CD4-positive, CD25-positive, alpha-beta regulatory T cell (primary cell): ENCODE measurements around the gene CDK6. TPM values are rescaled to one million over a fixed set of nuclear protein-coding genes. Genes with fewer than 3 reads are reported as not detected.

ENCODE experiments used
- ATAC-seq, 2 donors: fragments of 150-1000 bp; cut with Tn5 transposase; one replicate each; pipeline ENCODE4 v1.10.0; 2021; ENCODE audit warnings: low read depth in 2 of 2, moderate number of reproducible peaks in 2 of 2, moderate library complexity in 1 of 2
- DNase-seq, 3 donors: peaks; one replicate each; pipeline versions ENCODE4 v3.0.0 to v3.0.0-alpha.2; 2012 to 2022; ENCODE audit warnings: mixed read lengths in 1 of 3
- H3K27ac ChIP-seq: one replicate; pipeline ENCODE4 v1.7.0; 2013; ENCODE audit warnings: mild to moderate bottlenecking, low read length; ENCODE audit not compliant: insufficient read depth, poor library complexity, severe bottlenecking
- H3K27me3 ChIP-seq: one replicate; pipeline ENCODE4 v1.7.0; 2013; ENCODE audit warnings: low read length; ENCODE audit not compliant: control insufficient read depth, insufficient read depth
- H3K36me3 ChIP-seq: one replicate; pipeline ENCODE4 v1.7.0; 2013; ENCODE audit warnings: mild to moderate bottlenecking, low read length, moderate library complexity; ENCODE audit not compliant: control insufficient read depth, insufficient read depth
- H3K4me1 ChIP-seq: 2 replicates; pipeline ENCODE4 v1.7.0; 2013; ENCODE audit warnings: mild to moderate bottlenecking, low read length; ENCODE audit not compliant: insufficient read depth, control insufficient read depth, poor library complexity, severe bottlenecking
- H3K4me3 ChIP-seq: one replicate; pipeline ENCODE4 v1.7.0; 2013; ENCODE audit warnings: low read depth, mild to moderate bottlenecking, low read length, moderate library complexity
- H3K9me3 ChIP-seq, 2 experiments: 1 replicate in 1 of 2; 2 replicates in 1 of 2; pipeline ENCODE4 v1.7.0; 2013; ENCODE audit warnings: low read length in 2 of 2, mild to moderate bottlenecking in 1 of 2, moderate library complexity in 1 of 2; ENCODE audit not compliant: control insufficient read depth in 2 of 2
- H3K27ac Mint-ChIP-seq, 3 donors: one replicate each; pipeline ENCODE4 v1.8.0; 2020 to 2022; ENCODE audit warnings: mild to moderate bottlenecking in 3 of 3, mixed read lengths in 3 of 3, moderate library complexity in 2 of 3
- H3K27me3 Mint-ChIP-seq: one replicate; pipeline ENCODE4 v1.8.0; 2022; ENCODE audit warnings: mild to moderate bottlenecking, mixed read lengths
- H3K36me3 Mint-ChIP-seq: one replicate; pipeline ENCODE4 v1.8.0; 2020; ENCODE audit warnings: mixed read lengths
- H3K4me1 Mint-ChIP-seq, 4 donors: one replicate each; pipeline ENCODE4 v1.8.0; 2020 to 2022; ENCODE audit warnings: mixed read lengths in 4 of 4, mild to moderate bottlenecking in 1 of 4
- H3K4me3 Mint-ChIP-seq, 4 donors: one replicate each; pipeline ENCODE4 v1.8.0; 2020 to 2022; ENCODE audit warnings: mild to moderate bottlenecking in 4 of 4, mixed read lengths in 4 of 4, moderate library complexity in 3 of 4
- H3K9me3 Mint-ChIP-seq, 7 donors: one replicate each; pipeline ENCODE4 v1.8.0; 2020 to 2022; ENCODE audit warnings: mixed read lengths in 7 of 7, mild to moderate bottlenecking in 3 of 7, moderate library complexity in 2 of 7
- polyA plus RNA-seq, 4 donors: library from polyadenylated mRNA; unstranded; fragments of 300-500 nt; fragmentation: Illumina TruSeq; gene quantifications; one replicate each; pipeline ENCODE4 v1.2.3, GENCODE V29; 2021
- total RNA-seq: library from RNA; stranded (reverse); gene quantifications from one replicate; pipeline ENCODE4 v1.2.3, GENCODE V29; 2022

The CDK6 gene
- total and polyA plus RNA-seq, 5 donors from 2014 or later = 5.5 to 32.6 (median 9.1) TPM

- Mint-ChIP-seq H3K9me3 (no peaks in the 10 kb centered on the region), H3K4me3 (no peak overlapping the region), H3K27me3 (no peaks in the 10 kb centered on the region), H3K27ac (no peak overlapping the region), H3K4me1 (peaks cover 0 to 5% (median 0%) of the 10 kb centered on the region in 4 donors), H3K36me3 (peaks cover 5% of the 10 kb centered on the region)
- Histone ChIP-seq H3K36me3 (peaks cover 25% of the 10 kb centered on the region), H3K27me3 (no peaks in the 10 kb centered on the region), H3K4me1 (no peaks in the 10 kb centered on the region), H3K27ac (no peak overlapping the region), H3K9me3 (no peaks in the 10 kb centered on the region), H3K4me3 (no peak overlapping the region)
- DNase-seq = no peak
- no peak for ATAC-seq
Observed at GRCh38 chr7:92557249-92557648, 279.1 kb downstream of the CDK6 start.

Other genes with a start within 250 kb of the CDK6 start
- gene FAM133B, start 246.2 kb downstream of the CDK6 start, total RNA-seq = 80.6 TPM
- gene FAM133B, start 246.2 kb downstream of the CDK6 start, polyA plus RNA-seq = 10 to 100 TPM; 17.5 to 34.0 (median 18.0) TPM